ENCODE results near the gene TXNRD1.

DNA sequence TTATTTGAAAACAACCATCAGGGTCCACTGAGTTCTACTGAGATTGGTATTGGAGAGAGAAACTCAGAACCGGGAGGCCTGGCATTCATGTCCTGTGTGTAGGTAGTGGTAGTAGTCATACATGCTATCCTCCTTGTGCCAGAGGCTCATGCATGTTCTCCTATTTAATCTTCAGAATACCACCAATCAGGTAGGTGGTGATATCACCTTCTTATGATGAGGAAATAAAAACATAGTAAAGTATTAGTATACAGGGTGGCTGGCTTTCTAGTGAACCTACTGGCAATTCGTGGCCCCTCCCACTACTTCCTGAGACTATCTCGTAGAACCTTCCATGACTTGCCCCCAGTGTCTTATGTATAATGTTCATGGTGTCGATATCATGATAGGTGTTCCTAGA, 47.4 kb downstream of the TXNRD1 start:
- TF ChIP-seq, protein P1, sequence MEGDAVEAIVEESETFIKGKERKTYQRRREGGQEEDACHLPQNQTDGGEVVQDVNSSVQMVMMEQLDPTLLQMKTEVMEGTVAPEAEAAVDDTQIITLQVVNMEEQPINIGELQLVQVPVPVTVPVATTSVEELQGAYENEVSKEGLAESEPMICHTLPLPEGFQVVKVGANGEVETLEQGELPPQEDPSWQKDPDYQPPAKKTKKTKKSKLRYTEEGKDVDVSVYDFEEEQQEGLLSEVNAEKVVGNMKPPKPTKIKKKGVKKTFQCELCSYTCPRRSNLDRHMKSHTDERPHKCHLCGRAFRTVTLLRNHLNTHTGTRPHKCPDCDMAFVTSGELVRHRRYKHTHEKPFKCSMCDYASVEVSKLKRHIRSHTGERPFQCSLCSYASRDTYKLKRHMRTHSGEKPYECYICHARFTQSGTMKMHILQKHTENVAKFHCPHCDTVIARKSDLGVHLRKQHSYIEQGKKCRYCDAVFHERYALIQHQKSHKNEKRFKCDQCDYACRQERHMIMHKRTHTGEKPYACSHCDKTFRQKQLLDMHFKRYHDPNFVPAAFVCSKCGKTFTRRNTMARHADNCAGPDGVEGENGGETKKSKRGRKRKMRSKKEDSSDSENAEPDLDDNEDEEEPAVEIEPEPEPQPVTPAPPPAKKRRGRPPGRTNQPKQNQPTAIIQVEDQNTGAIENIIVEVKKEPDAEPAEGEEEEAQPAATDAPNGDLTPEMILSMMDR (IDR thresholded peaks at IDR 0.05) = no peak
- TF ChIP-seq POLR2A (IDR thresholded peaks at IDR 0.05) = no peak

Measured in right lobe of liver (tissue), 4 donors.